Spleen (tissue), 7 donors: ENCODE data around the gene HSPB2.

Experiments
- POLR2AphosphoS5 ChIP-seq, 3 donors: sonication (generic); formaldehyde crosslinking; IDR thresholded peaks; one replicate each; pipeline ENCODE4 v1.5.1; 2017; ENCODE audit warnings: antibody characterized with exemption in 3 of 3
- TF ChIP-seq, protein P1 (sequence below), 11 experiments: fragments of 200-600 bp in 7 of 11; fragments of 450-650 bp in 4 of 11; sonication (generic) in 4 of 11; IDR thresholded peaks in 8 of 11; conservative IDR thresholded peaks in 3 of 11; 1 replicate in 7 of 11; 2 replicates in 4 of 11; pipeline versions ENCODE4 v1.4.0 to v1.8.0; 2016 to 2021; ENCODE audit warnings: antibody characterized with exemption in 11 of 11, inconsistent platforms in 4 of 11, mild to moderate bottlenecking in 1 of 11
- donor health status: DM: no; HTN: no; CAD: no; lungs with moderate emphysema.
- donor health status: DM: no; HTN: no; CAD: no.
- donor health status: DM: no; HTN: no; CAD: no.

DNA sequence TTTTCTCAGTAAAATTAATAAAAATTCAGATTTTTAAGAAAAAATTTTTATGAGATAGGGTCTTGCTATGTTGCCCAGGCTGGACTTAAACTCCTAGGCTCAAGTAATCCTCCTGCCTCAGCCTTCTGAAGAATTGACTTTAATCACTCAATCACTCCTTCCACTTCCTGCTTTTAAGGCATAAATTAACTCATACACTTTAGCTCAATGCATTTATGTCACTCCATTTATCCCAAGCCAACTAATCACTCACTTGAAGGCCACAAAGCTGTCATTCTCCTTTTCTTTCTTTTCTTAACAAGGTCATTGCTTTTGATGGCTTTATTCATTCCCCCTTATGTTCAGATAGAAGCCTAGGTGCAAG is 42.0 kb upstream of the HSPB2 start:
- TF ChIP-seq POLR2AphosphoS5 (IDR thresholded peaks at IDR 0.05), result no peak
- TF ChIP-seq, protein P1, sequence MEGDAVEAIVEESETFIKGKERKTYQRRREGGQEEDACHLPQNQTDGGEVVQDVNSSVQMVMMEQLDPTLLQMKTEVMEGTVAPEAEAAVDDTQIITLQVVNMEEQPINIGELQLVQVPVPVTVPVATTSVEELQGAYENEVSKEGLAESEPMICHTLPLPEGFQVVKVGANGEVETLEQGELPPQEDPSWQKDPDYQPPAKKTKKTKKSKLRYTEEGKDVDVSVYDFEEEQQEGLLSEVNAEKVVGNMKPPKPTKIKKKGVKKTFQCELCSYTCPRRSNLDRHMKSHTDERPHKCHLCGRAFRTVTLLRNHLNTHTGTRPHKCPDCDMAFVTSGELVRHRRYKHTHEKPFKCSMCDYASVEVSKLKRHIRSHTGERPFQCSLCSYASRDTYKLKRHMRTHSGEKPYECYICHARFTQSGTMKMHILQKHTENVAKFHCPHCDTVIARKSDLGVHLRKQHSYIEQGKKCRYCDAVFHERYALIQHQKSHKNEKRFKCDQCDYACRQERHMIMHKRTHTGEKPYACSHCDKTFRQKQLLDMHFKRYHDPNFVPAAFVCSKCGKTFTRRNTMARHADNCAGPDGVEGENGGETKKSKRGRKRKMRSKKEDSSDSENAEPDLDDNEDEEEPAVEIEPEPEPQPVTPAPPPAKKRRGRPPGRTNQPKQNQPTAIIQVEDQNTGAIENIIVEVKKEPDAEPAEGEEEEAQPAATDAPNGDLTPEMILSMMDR (IDR thresholded peaks at IDR 0.05 in 8 of 11, conservative IDR thresholded peaks at IDR 0.05 in 3 of 11), result no peak
